Suprapubic skin (tissue), 4 donors: ENCODE measurements around the gene ZNF292. TPM values are rescaled to one million over a fixed set of nuclear protein-coding genes. Genes with fewer than 3 reads are reported as not detected.

Experiments
- DNase-seq, 2 donors: peaks; one replicate each; pipeline ENCODE4 v3.0.0-alpha.2; 2019; ENCODE audit warnings: low spot score in 2 of 2
- H3K27ac ChIP-seq: fragments of 200-600 bp; sonication (generic); one replicate; pipeline ENCODE4 v1.5.1; 2019
- H3K27me3 ChIP-seq: fragments of 200-600 bp; sonication (generic); one replicate; pipeline ENCODE4 v1.5.1; 2019
- H3K36me3 ChIP-seq: fragments of 200-600 bp; sonication (generic); one replicate; pipeline ENCODE4 v1.5.1; 2019
- H3K4me1 ChIP-seq: fragments of 200-600 bp; sonication (generic); one replicate; pipeline ENCODE4 v1.5.1; 2019
- H3K4me3 ChIP-seq: fragments of 200-600 bp; sonication (generic); one replicate; pipeline ENCODE4 v1.5.1; 2019; ENCODE audit warnings: mild to moderate bottlenecking
- H3K9me3 ChIP-seq: fragments of 200-600 bp; sonication (generic); one replicate; pipeline ENCODE4 v1.5.1; 2019
- CTCF ChIP-seq, 2 donors: fragments of 200-600 bp in 1 of 2; fragments of 450-650 bp in 1 of 2; sonication (generic) in 1 of 2; IDR thresholded peaks; one replicate each; pipeline ENCODE4 v1.5.1; 2016 to 2019; ENCODE audit warnings: antibody characterized with exemption in 2 of 2, mild to moderate bottlenecking in 1 of 2, moderate library complexity in 1 of 2
- EP300 ChIP-seq: sonication (generic); formaldehyde crosslinking; IDR thresholded peaks from one replicate; pipeline ENCODE4 v1.6.1; 2017; ENCODE audit warnings: antibody characterized with exemption
- POLR2A ChIP-seq, 2 donors: fragments of 450-650 bp; IDR thresholded peaks; one replicate each; pipeline ENCODE4 v1.6.1; 2017; ENCODE audit warnings: antibody characterized with exemption in 2 of 2, mild to moderate bottlenecking in 2 of 2, moderate library complexity in 2 of 2
- POLR2AphosphoS5 ChIP-seq, 3 donors: sonication (generic); formaldehyde crosslinking; IDR thresholded peaks; one replicate each; pipeline ENCODE4 v1.6.1; 2017; ENCODE audit warnings: antibody characterized with exemption in 3 of 3
- WGBS: methylation state at CpG from one replicate; pipeline ENCODE4 v1.1.5; 2018; 5-methylcytosine and 5-hydroxymethylcytosine counted together
- total RNA-seq, 4 donors: library from RNA; depleted of rRNA; stranded (reverse); fragments of >200 nt; gene quantifications; one replicate each; pipeline ENCODE4 v1.1.0, GENCODE V29; 2016

ZNF292 gene
- total RNA-seq, 4 donors from 2014 or later, result 26.7 to 111 (median 34.7) TPM

- H3K27me3 ChIP-seq, result no peaks in the 10 kb centered on the region
- H3K4me1 ChIP-seq, result peaks cover 45% of the 10 kb centered on the region
- 78% methylated on average over 4 of the region's 4 CpGs for WGBS
- H3K9me3 ChIP-seq, result no peaks in the 10 kb centered on the region
- H3K36me3 ChIP-seq, result no peaks in the 10 kb centered on the region
- H3K4me3 ChIP-seq, result no peak overlapping the region
- H3K27ac ChIP-seq, result no peak overlapping the region
- DNase-seq, result no peak
- TF ChIP-seq CTCF (IDR thresholded peaks at IDR 0.05), result no peak
- no peak for TF ChIP-seq EP300
- no peak for TF ChIP-seq POLR2A (IDR thresholded peaks at IDR 0.05)
- TF ChIP-seq POLR2AphosphoS5 (IDR thresholded peaks at IDR 0.05), result no peak
These were observed 5.9 kb downstream of the ZNF292 start for GRCh38 chr6:87161299-87161698.

GRCh38 chr6:87164004-87164403 is 8.6 kb downstream of the ZNF292 start:
- no peak overlapping the region for H3K27ac ChIP-seq
- H3K27me3 ChIP-seq, result no peaks in the 10 kb centered on the region
- H3K9me3 ChIP-seq, result no peaks in the 10 kb centered on the region
- no peak for DNase-seq
- no peak for TF ChIP-seq CTCF (IDR thresholded peaks at IDR 0.05)
- TF ChIP-seq POLR2AphosphoS5 (IDR thresholded peaks at IDR 0.05), result no peak
- TF ChIP-seq POLR2A (IDR thresholded peaks at IDR 0.05), result no peak
- no peak for TF ChIP-seq EP300
- H3K36me3 ChIP-seq, result no peaks in the 10 kb centered on the region
- peaks cover 28% of the 10 kb centered on the region for H3K4me1 ChIP-seq
- WGBS, result 74% methylated on average over 4 of the region's 4 CpGs
- H3K4me3 ChIP-seq, result no peak overlapping the region

GRCh38 chr6:87164506-87164905 is 9.1 kb downstream of the ZNF292 start:
- Histone ChIP-seq H3K9me3 (no peaks in the 10 kb centered on the region), H3K4me1 (peaks cover 27% of the 10 kb centered on the region), H3K36me3 (no peaks in the 10 kb centered on the region), H3K27me3 (no peaks in the 10 kb centered on the region), H3K4me3 (no peak overlapping the region), H3K27ac (no peak overlapping the region)
- WGBS, result 82% methylated on average over 7 of the region's 7 CpGs
- no peak for DNase-seq
- TF ChIP-seq POLR2AphosphoS5 (IDR thresholded peaks at IDR 0.05) (no peak), EP300 (no peak), CTCF (IDR thresholded peaks at IDR 0.05) (no peak), POLR2A (IDR thresholded peaks at IDR 0.05) (no peak)

- Histone ChIP-seq H3K9me3 (no peaks in the 10 kb centered on the region), H3K27ac (no peak overlapping the region), H3K4me1 (peaks cover 27% of the 10 kb centered on the region), H3K36me3 (no peaks in the 10 kb centered on the region), H3K27me3 (no peaks in the 10 kb centered on the region), H3K4me3 (no peak overlapping the region)
- no peak for DNase-seq
- 89% methylated on average over 2 of the region's 2 CpGs for WGBS
- TF ChIP-seq POLR2AphosphoS5 (IDR thresholded peaks at IDR 0.05), result no peak
- TF ChIP-seq POLR2A (IDR thresholded peaks at IDR 0.05), result no peak
- no peak for TF ChIP-seq CTCF (IDR thresholded peaks at IDR 0.05)
- no peak for TF ChIP-seq EP300
These were observed 9.8 kb downstream of the ZNF292 start for GRCh38 chr6:87165185-87165584.

- DNase-seq, result no peak
- no peaks in the 10 kb centered on the region for H3K9me3 ChIP-seq
- H3K4me3 ChIP-seq, result no peak overlapping the region
- TF ChIP-seq POLR2A (IDR thresholded peaks at IDR 0.05), result no peak
- H3K27me3 ChIP-seq, result no peaks in the 10 kb centered on the region
- WGBS, result 77% methylated on average over 2 of the region's 2 CpGs
- no peak overlapping the region for H3K27ac ChIP-seq
- peaks cover 37% of the 10 kb centered on the region for H3K4me1 ChIP-seq
- H3K36me3 ChIP-seq, result no peaks in the 10 kb centered on the region
These were observed 16.7 kb downstream of the ZNF292 start for GRCh38 chr6:87171938-87172633.
